HL-60 (cell line): Measurements from ENCODE around the gene GFOD1.

Experiments used
- DNase-seq, 2 experiments: peaks; one replicate each; pipeline ENCODE4 v3.0.0-alpha.2; 2010 to 2020; ENCODE audit warnings: low read depth in 1 of 2, low spot score in 1 of 2
- H3K27ac ChIP-seq: fragments of 250-450 bp; sonication (Bioruptor Pico); replicated peaks from 2 replicates; pipeline ENCODE4 v1.5.1; 2020; ENCODE audit warnings: mild to moderate bottlenecking, moderate library complexity
- H3K27me3 ChIP-seq: fragments of 250-450 bp; sonication (Bioruptor Pico); 2 replicates; pipeline ENCODE4 v1.5.1; 2021; ENCODE audit warnings: mild to moderate bottlenecking, moderate library complexity; ENCODE audit not compliant: insufficient read depth, poor library complexity, severe bottlenecking
- H3K4me3 ChIP-seq: replicated peaks from 2 replicates; pipeline ENCODE4 v1.5.1; 2011; ENCODE audit warnings: mild to moderate bottlenecking, control low read depth, low read length; ENCODE audit not compliant: insufficient read depth
- GABPA ChIP-seq: IDR thresholded peaks from 2 replicates; pipeline ENCODE4 v1.6.1; 2012; ENCODE audit warnings: low read depth
- POLR2AphosphoS5 ChIP-seq: IDR thresholded peaks from 2 replicates; pipeline ENCODE4 v1.6.1; 2012; ENCODE audit warnings: low read depth
- REST ChIP-seq: IDR thresholded peaks from 2 replicates; pipeline ENCODE4 v1.6.1; 2012; ENCODE audit warnings: low read depth; ENCODE audit not compliant: insufficient replicate concordance
- SPI1 ChIP-seq: IDR thresholded peaks from 2 replicates; pipeline ENCODE4 v1.6.1; 2012; ENCODE audit warnings: low read depth, mild to moderate bottlenecking, borderline replicate concordance
- TF ChIP-seq, protein P1 (sequence below): IDR thresholded peaks from one replicate; pipeline ENCODE4 v1.5.1; 2011; ENCODE audit warnings: low read length, control low read depth, inconsistent platforms; ENCODE audit not compliant: insufficient read depth

The GFOD1 gene

GRCh38 chr6:13508711-13509705 lies 21.6 kb upstream of the GFOD1 start:
- Histone ChIP-seq H3K4me3 (no peak overlapping the region), H3K27me3 (no peaks in the 10 kb centered on the region), H3K27ac (no peak overlapping the region)
- no peak for DNase-seq
- TF ChIP-seq SPI1: no peak

- no peak overlapping the region for H3K4me3 ChIP-seq
- TF ChIP-seq POLR2AphosphoS5: no peak
- TF ChIP-seq, protein P1, sequence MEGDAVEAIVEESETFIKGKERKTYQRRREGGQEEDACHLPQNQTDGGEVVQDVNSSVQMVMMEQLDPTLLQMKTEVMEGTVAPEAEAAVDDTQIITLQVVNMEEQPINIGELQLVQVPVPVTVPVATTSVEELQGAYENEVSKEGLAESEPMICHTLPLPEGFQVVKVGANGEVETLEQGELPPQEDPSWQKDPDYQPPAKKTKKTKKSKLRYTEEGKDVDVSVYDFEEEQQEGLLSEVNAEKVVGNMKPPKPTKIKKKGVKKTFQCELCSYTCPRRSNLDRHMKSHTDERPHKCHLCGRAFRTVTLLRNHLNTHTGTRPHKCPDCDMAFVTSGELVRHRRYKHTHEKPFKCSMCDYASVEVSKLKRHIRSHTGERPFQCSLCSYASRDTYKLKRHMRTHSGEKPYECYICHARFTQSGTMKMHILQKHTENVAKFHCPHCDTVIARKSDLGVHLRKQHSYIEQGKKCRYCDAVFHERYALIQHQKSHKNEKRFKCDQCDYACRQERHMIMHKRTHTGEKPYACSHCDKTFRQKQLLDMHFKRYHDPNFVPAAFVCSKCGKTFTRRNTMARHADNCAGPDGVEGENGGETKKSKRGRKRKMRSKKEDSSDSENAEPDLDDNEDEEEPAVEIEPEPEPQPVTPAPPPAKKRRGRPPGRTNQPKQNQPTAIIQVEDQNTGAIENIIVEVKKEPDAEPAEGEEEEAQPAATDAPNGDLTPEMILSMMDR: no peak
- no peak for TF ChIP-seq SPI1
- TF ChIP-seq REST: no peak
- TF ChIP-seq GABPA: no peak
- no peak for DNase-seq
- H3K27ac ChIP-seq: no peak overlapping the region
- H3K27me3 ChIP-seq: no peaks in the 10 kb centered on the region
Measured at GRCh38 chr6:13507306-13507860, 20.0 kb upstream of the GFOD1 start.

DNA sequence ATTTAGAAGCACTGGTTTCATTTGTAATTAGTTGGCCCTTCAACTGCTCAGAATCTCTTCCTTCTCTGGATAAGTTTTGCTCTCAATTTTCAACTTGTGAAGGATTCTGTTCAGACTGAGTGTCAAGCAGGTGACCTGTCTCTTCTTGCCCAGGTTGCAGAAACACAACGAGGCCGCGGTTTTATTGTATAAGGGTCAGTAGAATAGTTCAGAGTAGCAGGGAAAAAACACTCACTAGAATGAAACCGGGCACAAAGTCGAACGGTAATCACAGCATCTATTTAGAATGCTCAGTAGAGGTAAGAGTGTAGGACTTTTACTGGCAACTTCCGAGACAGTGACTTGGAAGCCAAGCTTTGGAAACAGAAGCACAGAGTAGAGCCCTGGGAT lies 17.9 kb upstream of the GFOD1 start:
- H3K27ac ChIP-seq: no peak overlapping the region

More for the DNA sequence above, 17.9 kb upstream of the GFOD1 start:
- DNase-seq: no peak
- no peak overlapping the region for H3K4me3 ChIP-seq
- H3K27me3 ChIP-seq: no peaks in the 10 kb centered on the region
- no peak for TF ChIP-seq SPI1
- TF ChIP-seq GABPA: no peak
- no peak for TF ChIP-seq REST
- TF ChIP-seq POLR2AphosphoS5: no peak
- TF ChIP-seq, protein P1: no peak
